K562 (cell line): ENCODE results near the gene CHMP4B. TPM values are rescaled to one million over a fixed set of nuclear protein-coding genes. Genes with fewer than 3 reads are reported as not detected.
A peak's percentile ranks its signal among the peaks of the same experiment; 100 is the strongest.

ENCODE experiments used
- BCOR ChIP-seq: fragments of 450-650 bp; IDR thresholded peaks from 2 replicates; pipeline ENCODE4 v1.6.1; 2016
- KAT7 ChIP-seq: sonication (generic); formaldehyde crosslinking; IDR thresholded peaks from 2 replicates; pipeline ENCODE4 v1.8.0; 2022; ENCODE audit warnings: missing genetic modification reagents, mild to moderate bottlenecking, borderline replicate concordance
- RBM25 ChIP-seq: fragments of 200-400 bp; formaldehyde crosslinking; IDR thresholded peaks from 2 replicates; pipeline ENCODE4 v1.6.1; 2018; ENCODE audit warnings: low read length, low read depth, moderate library complexity; ENCODE audit not compliant: severe bottlenecking
- ZFP36 ChIP-seq: fragments of 150-350 bp; IDR thresholded peaks from 2 replicates; pipeline ENCODE4 v1.6.1; 2018; ENCODE audit warnings: low read length, low read depth; ENCODE audit not compliant: partially characterized antibody
- ZNF121 ChIP-seq: sonication (generic); formaldehyde crosslinking; conservative IDR thresholded peaks from 2 replicates; pipeline ENCODE4 v1.8.0; 2022; ENCODE audit warnings: missing genetic modification reagents
- ZNF140 ChIP-seq: fragments of 250-450 bp; sonication (Bioruptor Pico); IDR thresholded peaks from 2 replicates; pipeline ENCODE4 v1.8.0; 2021; ENCODE audit warnings: moderate library complexity, mild to moderate bottlenecking, inconsistent platforms
- ZNF583 ChIP-seq: fragments of 250-450 bp; sonication (Bioruptor Pico); IDR thresholded peaks from 2 replicates; pipeline ENCODE4 v1.4.0; 2020
- polyA plus RNA-seq, 8 experiments: library from polyadenylated mRNA; depleted of rRNA in 4 of 8; stranded (reverse) in 5 of 8; unstranded in 3 of 8; fragments of >200 nt; fragmentation: Nextera tagmentation in 2 of 8; fragmentation: Illumina TruSeq in 1 of 8; extraction: Ambion mirVana in 2 of 8; extraction: Trizol in 1 of 8; gene quantifications; 2 replicates each; pipeline versions ENCODE4 v1.2.1 to v1.2.3, GENCODE V29; 2011 to 2014; ENCODE audit warnings: inconsistent platforms in 1 of 8, missing spikeins in 1 of 8
- total RNA-seq, 7 experiments: library from RNA; depleted of rRNA in 6 of 7; stranded (reverse); fragments of >200 nt in 6 of 7; fragmentation: Illumina TruSeq in 2 of 7; extraction: Trizol in 2 of 7; gene quantifications; 2 replicates each; pipeline versions ENCODE4 v1.2.1 to v1.2.3, GENCODE V29; 2011 to 2021; ENCODE audit warnings: low replicate concordance in 1 of 7
- TF ChIP-seq, protein P1 (sequence below): sonication (generic); formaldehyde crosslinking; IDR thresholded peaks from 2 replicates; pipeline ENCODE4 v1.8.0; 2022; ENCODE audit warnings: missing genetic modification reagents, mild to moderate bottlenecking, borderline replicate concordance
- TF ChIP-seq, protein P2 (sequence below): fragments of 250-450 bp; sonication (Bioruptor Pico); IDR thresholded peaks from 2 replicates; pipeline ENCODE4 v1.4.0; 2020

Gene CHMP4B
- total and polyA plus RNA-seq, 9 of the 15 experiments (the other 6 are each of a cell fraction or from before 2014, with no cell fraction given) = 1.8 to 64.7 (median 31.8) TPM

DNA sequence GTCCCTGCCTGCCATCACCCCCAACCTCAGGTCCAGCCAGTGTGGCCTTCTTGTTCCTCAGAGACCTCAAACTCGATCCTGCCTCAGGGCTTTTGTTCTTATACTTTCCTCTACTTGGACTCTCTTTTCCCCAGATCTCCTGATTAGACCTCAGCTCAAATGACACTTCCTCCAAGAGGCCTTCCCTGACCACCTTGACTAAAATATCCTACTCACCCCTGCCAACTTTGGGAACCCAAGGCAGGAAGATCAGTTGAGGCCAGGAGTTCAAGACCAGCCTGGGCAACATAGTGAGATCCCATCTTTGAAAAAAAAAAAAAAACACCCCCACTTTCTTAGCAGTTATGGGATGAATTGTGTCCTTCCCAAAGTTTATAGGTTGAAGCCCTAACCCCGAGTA lies 73.5 kb downstream of the CHMP4B start (continued):
- TF ChIP-seq, protein P1, sequence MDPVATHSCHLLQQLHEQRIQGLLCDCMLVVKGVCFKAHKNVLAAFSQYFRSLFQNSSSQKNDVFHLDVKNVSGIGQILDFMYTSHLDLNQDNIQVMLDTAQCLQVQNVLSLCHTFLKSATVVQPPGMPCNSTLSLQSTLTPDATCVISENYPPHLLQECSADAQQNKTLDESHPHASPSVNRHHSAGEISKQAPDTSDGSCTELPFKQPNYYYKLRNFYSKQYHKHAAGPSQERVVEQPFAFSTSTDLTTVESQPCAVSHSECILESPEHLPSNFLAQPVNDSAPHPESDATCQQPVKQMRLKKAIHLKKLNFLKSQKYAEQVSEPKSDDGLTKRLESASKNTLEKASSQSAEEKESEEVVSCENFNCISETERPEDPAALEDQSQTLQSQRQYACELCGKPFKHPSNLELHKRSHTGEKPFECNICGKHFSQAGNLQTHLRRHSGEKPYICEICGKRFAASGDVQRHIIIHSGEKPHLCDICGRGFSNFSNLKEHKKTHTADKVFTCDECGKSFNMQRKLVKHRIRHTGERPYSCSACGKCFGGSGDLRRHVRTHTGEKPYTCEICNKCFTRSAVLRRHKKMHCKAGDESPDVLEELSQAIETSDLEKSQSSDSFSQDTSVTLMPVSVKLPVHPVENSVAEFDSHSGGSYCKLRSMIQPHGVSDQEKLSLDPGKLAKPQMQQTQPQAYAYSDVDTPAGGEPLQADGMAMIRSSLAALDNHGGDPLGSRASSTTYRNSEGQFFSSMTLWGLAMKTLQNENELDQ (CRISPR knock-in tag) = no peak
- TF ChIP-seq, protein P2, sequence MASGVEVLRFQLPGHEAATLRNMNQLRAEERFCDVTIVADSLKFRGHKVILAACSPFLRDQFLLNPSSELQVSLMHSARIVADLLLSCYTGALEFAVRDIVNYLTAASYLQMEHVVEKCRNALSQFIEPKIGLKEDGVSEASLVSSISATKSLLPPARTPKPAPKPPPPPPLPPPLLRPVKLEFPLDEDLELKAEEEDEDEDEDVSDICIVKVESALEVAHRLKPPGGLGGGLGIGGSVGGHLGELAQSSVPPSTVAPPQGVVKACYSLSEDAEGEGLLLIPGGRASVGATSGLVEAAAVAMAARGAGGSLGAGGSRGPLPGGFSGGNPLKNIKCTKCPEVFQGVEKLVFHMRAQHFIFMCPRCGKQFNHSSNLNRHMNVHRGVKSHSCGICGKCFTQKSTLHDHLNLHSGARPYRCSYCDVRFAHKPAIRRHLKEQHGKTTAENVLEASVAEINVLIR (CRISPR knock-in tag) = no peak
- TF ChIP-seq ZNF121 (CRISPR knock-in tag) = peak; percentile 86
- TF ChIP-seq RBM25 = peak; percentile 24
- no peak for TF ChIP-seq KAT7 (CRISPR knock-in tag)
- no peak for TF ChIP-seq ZNF140 (CRISPR knock-in tag)
- 0 out of 2 replicates have a peak, but pooled peaks have one; percentile 51 for TF ChIP-seq BCOR
- peak; percentile 63 for TF ChIP-seq ZFP36
- TF ChIP-seq ZNF583 = no peak
